Inflammatory macrophage treated with lipopolysaccharide for 1 hour (primary cell): ENCODE measurements around the gene TLCD3B.
A peak's percentile ranks its signal among the peaks of the same experiment; 100 is the strongest.
"Not testable (repeated sequence)": the region's sequence is repeated elsewhere in the genome, so short reads cannot be mapped to it uniquely, and the experiment has no call there.

Source experiments
- DNase-seq, 2 donors: peaks; one replicate each; pipeline ENCODE4 v3.0.0-alpha.2; 2020 to 2022

TLCD3B gene

DNA sequence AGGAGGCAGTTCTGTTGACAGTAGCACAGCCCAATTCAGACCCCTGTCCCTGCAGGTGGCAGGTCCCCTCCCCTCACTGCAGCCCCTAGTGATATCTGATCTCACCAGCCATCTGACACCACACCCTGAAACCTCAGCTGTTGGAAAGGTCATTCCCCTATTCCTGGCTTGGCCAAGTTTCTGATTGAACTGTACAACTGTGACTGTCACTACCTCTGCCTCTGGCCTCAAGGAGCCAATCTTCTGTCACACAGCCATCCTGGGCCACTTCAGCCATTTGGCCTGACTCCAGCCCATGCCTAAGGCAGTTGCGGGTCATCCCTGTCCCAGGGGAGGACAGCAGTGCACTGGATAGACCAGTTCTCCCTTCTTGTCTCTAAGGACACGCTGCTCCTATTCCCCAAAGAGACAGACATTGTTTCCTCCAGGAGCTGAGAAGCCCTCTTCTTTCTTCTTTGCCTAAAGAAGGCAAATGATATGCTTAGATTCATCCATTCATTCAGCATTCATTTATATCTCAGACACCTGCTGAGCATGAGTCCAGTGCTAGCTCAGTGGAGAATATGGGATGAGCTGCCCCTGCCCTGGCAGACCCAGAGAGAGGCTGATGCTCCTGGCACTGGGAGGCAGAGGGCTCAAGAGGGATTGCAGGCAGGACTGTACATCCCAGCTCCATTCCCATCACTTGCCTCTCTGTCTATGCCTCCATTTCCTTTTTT lies 29.9 kb upstream of the TLCD3B start:
- DNase-seq, result no peak

DNA sequence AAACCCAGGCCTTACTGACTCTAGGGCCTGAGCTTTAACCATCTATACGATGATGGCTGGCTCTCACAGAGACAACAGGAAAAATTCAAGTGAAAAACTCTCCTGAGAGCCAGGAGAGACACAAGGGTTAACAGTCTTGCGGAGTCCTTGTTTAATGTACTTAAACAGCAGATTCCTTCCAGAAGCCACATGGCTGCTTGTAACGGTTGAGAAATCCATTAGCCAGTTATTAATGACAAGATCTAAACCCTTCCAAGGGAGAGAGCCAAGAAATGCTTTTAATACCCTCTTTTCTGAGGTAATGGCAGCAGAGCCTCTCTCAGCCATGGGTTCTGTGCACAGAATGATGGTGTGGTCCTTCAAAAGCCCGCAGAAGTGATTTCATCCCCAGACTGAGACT lies 29.3 kb upstream of the TLCD3B start:
- DNase-seq, result no peak

DNA sequence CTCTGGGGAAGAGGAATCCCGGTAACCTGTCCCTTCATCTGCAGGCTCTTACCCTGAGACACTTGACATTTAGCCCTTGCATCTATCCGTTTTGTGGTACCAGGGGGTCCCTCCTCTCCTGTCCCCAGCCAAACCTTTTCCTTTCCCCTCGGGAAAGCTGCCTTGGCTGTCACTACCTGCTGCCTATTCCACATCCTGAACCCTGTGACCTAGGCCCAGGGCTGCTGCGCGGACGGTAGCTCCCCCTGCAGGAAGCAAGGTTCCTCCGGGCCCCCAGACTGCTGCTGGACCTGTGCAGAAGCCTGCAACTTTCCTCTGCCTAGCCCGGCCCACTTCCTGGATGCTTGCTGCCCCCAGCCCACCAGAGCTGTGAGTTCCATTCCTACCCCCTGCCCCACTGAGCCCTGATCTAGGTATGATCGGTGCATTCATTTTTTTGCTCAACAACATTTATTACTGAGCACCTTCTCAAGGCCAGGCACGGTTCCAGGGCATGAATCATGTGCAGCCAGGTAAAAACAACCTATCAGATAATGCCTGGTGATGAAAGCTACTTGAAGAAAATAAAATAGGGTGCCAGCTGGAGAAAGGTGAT lies 24.0 kb upstream of the TLCD3B start:
- DNase-seq, result peak; percentile 20 to 37

DNA sequence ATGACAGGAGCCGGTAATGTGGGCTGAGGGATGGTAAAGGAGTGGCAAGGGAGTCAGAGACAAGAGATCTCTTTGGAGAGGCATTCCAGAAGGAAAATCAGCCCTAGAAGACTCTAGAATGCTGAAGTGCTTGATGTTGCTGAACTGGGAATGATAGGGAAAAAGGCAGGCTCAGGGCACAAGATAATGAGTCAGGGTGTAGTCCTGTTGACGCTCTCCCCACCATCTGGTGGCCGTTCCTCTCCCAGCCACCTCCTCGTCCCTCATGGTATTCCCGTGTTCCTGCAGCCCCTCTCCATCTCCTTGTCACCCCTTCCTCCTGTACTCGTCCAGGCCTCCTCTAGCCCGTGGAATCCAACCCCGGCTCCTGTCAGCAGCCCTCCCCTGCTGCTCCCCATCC lies 23.4 kb upstream of the TLCD3B start:
- no peak for DNase-seq

DNA sequence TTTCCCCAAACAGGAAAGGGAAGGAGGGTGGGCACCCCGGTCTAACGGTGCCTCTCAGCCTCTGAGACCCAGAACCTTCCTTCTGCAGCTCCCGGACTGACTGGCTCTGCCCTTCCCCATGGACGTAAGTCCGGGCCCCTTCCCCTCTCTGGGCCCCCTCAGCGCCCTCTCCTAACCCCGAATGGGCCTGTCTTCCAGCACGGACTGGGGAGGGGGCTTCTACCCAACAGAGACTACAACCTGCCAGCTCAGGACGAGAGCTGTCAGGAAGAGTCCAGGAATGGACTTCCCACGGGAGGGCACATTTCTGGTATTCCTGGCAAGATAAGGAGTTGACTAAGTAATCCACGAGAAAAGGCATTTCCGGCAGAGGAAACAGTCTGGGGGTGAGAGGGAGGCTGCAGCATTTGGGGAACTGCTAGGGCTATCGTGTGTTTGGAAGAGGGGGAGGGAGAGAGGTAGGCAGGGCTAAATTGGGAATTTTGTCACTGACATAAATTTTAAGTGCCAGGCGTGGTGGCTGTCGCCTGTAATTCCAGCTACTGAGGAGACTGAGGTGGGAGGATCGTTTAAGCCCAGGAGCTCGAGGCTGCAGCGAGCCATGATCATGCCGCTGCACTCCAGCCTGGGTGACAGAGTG lies 22.4 kb upstream of the TLCD3B start:
- DNase-seq, result peak; percentile 25 to 31

DNA sequence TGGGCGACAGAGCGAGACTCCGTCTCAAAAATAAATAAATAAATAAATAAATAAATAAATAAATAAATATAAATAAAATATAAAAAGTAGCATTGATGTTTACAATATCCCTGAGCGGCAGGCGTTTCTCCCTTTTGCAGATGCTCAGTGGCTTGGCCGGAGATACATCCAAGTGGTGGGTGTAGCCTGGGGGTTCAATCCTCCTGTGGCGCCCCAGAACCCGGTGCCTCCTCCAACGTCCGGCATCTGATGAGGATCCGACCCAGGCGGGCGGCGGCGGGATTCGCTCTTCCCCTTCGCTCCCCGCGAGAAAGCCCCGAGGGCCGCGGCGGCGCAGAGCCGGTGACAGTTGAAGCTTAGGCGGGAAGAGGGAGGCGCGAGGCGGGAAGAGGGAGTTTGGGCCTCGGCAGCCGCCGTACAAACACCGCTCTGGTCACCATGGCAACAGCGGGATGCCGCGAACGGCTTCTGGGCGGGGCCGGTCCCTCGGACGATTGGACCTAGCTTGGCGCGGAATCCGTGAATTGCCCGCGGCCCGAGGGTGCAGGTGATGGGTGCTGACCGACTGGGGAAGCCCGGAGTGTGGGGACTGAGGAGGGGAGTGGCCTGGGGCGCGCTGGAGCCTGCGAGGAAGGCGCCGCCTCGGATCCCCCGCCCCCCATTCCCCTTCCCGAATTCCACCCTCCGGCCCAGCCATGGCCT lies 21.8 kb upstream of the TLCD3B start:
- peak; percentile 88 to 96 for DNase-seq

DNA sequence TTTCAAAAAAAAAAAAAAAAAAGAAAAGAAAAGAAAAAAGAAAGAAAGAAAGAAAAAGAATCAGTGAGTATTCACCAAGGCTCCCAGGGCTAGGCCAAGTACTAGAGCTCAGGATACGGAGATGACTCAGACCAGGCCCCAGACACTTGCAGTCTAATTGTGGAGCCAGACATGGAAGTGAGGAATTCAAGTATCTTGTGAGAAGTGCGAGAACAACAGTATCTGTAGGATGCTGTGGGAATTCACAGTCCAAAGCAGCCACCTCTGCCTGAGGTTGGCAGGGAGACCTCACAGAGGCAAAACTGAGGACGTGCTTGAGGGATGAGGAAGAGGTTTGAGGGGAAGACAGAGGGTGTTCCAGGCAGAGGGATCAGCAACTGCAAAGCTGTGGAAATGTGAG lies 20.4 kb upstream of the TLCD3B start:
- peak in 1 of 2 donors; percentile 2 for DNase-seq

DNA sequence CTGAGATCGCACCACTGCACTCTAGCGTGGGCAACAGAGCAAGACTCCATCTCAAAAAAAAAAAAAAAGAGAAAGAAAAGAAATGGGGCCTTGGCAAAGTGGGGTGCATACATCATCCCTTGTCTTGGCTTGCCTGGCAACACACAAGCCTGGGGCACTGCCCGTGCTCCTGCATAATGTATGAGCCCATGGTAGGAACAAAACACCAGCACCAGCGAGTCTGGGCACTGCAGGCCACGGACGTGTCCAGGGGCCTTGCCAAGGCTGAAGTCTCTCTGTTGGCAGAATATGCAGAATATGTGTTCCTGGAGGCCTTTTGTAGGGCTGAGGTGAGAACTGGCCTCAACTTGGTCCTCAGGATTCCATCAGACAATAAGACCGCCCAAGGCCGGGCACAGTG lies 18.8 kb upstream of the TLCD3B start:
- DNase-seq, result no peak

- DNase-seq, result no peak
Measured at GRCh38 chr16:30046588-30046987, 15.5 kb upstream of the TLCD3B start.

- no peak for DNase-seq
Measured at GRCh38 chr16:30046178-30046577, 15.1 kb upstream of the TLCD3B start.

DNA sequence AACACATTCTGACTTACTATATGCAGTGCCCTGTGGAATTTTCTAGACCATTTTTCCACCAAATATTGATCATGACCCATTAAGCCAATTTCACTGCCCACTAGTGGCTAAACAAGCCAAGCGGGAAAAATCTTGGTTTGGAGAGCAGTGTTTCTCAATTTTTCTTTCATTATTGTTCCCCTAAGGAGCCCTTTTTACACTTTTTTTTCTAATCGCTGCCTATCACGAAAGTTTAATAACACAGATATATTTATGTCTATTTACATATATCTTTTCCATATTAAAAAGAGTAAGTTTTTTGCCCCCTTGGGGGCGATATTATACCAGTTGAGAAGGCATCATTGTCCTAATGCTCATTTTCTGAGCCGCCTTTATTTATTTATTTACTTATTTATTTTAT lies 10.8 kb upstream of the TLCD3B start:
- peak; percentile 8 to 75 for DNase-seq

- DNase-seq, result not testable (repeated sequence)
Measured at GRCh38 chr16:30040690-30041089, 9.6 kb upstream of the TLCD3B start.

DNA sequence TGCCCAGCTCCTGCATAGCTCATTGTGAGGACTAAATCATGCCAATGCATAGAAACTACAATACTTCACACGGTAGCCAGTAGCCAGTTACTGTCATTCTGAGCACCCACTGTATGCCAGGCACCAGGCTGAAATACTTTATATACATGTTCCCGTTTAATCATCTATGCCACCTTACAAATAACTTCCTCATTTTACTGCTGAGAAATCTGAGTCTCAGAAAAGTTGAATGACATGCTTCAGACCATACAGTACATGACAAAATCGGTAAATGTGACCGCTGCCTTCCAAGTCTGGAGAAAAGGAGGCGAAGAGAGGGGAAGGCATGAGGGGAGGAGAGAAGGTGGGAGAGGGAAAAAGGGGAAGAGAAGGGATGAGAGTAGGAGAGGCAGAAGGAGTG lies 9.2 kb upstream of the TLCD3B start:
- peak; percentile 35 to 49 for DNase-seq

DNA sequence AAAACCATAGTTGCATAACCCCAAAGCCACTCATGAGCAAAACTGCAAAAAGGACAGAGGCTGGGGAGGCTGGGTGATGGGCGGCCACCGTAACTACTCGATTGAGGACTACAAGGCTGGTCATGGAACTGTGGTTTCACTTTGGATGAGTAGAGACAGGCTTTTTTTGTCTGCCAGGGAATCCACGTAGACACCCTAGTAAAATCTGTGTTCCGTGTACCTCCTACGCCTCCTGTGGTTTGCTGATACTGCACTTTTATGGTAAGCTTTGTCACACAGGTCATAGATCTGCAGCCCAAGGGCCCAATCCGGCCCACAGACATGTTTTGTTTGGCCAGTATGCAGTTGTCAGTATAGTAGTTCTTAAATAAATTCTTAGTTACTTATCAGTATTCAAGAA lies 2.2 kb upstream of the TLCD3B start:
- DNase-seq, result no peak

DNA sequence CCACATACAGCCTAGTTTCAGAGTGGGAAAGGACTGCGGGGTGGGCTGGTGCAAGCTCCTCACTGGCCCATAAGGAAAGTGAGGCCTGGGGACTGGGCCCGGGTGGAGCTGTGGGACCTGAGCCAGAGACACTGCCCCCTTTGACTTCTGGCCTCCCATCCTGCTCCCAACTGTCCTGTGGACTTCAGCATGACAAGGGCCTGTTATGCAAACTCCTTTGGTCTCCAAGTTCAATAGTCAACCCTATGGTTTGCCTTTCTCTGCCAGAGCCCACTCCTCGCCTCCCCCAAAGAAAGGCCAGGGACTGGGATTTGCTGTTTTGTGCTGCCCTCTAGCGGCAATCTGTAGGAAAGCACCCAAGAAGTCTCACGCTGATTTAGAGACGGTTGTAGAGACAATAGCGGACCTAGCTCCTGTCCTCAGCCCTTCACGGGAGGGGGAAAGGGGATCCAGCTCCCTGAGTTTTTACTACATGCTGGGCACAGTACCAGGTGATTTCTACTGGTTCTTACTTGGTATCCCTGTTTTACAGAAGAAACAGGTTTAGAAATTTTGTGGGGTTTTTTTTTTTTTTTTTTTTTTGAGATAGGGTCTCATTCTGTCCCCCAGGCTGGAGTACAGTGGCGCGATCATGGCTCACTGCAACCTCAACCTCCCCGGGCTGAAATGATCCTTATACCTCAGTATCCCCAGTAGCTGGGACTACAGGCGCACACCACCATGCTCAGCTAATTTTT lies 1.2 kb upstream of the TLCD3B start:
- DNase-seq, result peak; percentile 46 to 80

GRCh38 chr16:30031477-30031918 lies 427 bp upstream of the TLCD3B start:
- no peak for DNase-seq

DNA sequence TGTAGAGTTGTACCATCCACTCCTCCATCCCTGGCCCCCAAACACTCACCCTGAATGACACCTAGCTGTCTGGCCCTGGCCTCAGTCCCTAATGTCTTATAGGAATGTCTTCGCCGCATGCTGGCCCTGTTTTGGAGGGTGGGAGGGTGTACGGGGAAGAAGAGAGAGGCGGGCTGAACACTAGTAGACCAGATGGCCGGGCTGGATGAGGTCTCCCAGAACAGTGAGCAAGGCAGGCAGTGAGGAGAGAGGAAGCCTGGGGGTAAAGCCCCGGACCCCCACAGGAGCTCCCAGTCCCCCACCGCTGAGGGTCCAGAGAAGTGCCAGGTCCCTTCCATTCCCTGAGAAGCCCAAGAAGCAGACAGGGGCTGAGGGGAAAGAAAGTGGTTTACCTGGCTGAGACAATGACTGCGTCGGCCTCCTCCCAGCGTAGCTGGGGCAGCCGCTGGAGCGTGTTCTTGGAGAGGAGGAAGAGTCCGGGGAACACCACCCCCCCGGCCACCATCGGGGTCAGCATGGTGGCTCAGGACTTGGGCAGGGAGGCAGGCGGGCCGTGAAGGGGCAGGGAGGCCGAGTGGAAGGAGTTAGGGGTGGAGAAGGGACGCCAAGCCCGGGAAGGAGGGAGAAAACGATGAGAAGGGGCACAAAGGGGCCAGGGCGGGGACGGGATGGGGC lies 923 bp downstream of the TLCD3B start:
- DNase-seq, result no peak

DNA sequence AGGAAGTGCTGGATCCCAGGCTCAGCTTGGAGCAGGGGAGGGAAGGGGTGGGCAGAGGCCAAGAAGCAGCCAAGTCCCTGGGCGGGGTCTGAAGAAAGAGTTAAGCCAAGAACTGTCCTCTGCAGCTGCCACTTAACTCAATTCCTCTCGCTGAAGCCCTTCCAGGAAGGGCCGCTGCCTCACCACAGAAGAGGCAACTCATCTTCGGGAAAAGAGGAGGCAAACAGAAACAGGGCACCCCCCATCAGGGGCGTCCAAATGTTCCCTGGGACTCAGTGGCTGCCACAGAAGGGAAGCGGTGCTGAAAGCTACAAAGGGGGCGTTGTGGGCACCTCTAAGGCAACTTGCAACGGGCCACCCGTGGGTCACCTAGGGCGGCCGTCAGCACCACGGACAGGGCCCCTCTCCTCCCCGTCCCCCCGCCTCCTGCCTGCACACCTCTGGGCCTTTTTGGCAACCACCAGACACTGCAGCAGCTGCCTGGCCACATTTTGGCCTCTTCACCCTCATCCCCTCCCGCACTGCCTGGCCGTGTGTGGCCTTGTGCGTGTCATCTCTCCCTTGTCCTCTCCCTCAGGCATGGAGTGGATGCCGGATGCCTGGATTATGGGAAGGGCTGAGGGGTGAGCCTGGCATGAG lies 2.5 kb downstream of the TLCD3B start:
- DNase-seq, result no peak

GRCh38 chr16:30027588-30028437 lies 3.3 kb downstream of the TLCD3B start:
- DNase-seq, result no peak

GRCh38 chr16:30026449-30026848 lies 4.6 kb downstream of the TLCD3B start:
- DNase-seq, result no peak

DNA sequence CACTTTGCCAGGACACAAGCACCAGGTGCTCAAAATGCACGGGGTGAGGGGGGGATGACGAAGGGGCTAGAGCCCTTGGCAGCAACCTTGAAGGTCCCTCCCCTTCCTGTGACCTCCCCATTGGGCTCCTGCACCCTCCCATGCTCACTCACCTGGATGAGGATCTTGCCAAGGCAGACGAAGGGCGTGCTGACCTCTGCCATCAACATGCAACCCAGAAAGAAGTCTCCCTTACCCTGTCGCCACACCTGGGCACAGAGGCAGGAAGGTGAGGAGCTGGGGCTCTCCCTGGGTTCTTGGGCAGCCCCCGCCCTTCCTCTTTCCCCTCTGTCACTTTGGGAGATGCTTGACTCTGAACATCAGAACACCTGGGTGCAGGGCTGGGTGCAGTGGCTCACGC lies 5.5 kb downstream of the TLCD3B start:
- DNase-seq, result no peak
